Middle frontal gyrus (tissue), 1 donor: ENCODE data around the gene TBL1X.

Source experiments
- DNase-seq: peaks from one replicate; pipeline ENCODE4 v3.0.0-alpha.2; 2015; ENCODE audit warnings: low spot score; ENCODE audit errors: extremely low spot score

Gene TBL1X

GRCh38 chrX:9659571-9660195 is 194.8 kb downstream of the TBL1X start:
- no peak for DNase-seq

GRCh38 chrX:9662148-9662547 is 197.3 kb downstream of the TBL1X start:
- no peak for DNase-seq

GRCh38 chrX:9663216-9663615 is 198.4 kb downstream of the TBL1X start:
- no peak for DNase-seq

- DNase-seq, result no peak
These were observed 199.4 kb downstream of the TBL1X start for GRCh38 chrX:9664224-9664623.

- DNase-seq, result no peak
These were observed 200.3 kb downstream of the TBL1X start for GRCh38 chrX:9665113-9665512.

GRCh38 chrX:9668537-9668936 is 203.7 kb downstream of the TBL1X start:
- DNase-seq, result no peak

GRCh38 chrX:9670136-9670814 is 205.4 kb downstream of the TBL1X start:
- no peak for DNase-seq

- no peak for DNase-seq
These were observed 207.1 kb downstream of the TBL1X start for GRCh38 chrX:9671998-9672397.

- DNase-seq, result no peak
These were observed 211.4 kb downstream of the TBL1X start for GRCh38 chrX:9676306-9676705.

GRCh38 chrX:9676738-9677097 is 211.9 kb downstream of the TBL1X start:
- DNase-seq, result no peak

GRCh38 chrX:9677098-9677739 is 212.4 kb downstream of the TBL1X start:
- no peak for DNase-seq

- DNase-seq, result no peak
These were observed 213.5 kb downstream of the TBL1X start for GRCh38 chrX:9678215-9678965.

GRCh38 chrX:9681011-9681410 is 216.2 kb downstream of the TBL1X start:
- DNase-seq, result no peak

- no peak for DNase-seq
These were observed 216.6 kb downstream of the TBL1X start for GRCh38 chrX:9681422-9681821.

- no peak for DNase-seq
These were observed 217.6 kb downstream of the TBL1X start for GRCh38 chrX:9682456-9682855.

- no peak for DNase-seq
These were observed 218.0 kb downstream of the TBL1X start for GRCh38 chrX:9682861-9683260.

GRCh38 chrX:9683350-9683749 is 218.5 kb downstream of the TBL1X start:
- DNase-seq, result no peak

- DNase-seq, result no peak
These were observed 223.0 kb downstream of the TBL1X start for GRCh38 chrX:9687899-9688298.

- no peak for DNase-seq
These were observed 224.0 kb downstream of the TBL1X start for GRCh38 chrX:9688833-9689232.

GRCh38 chrX:9690046-9690445 is 225.2 kb downstream of the TBL1X start:
- no peak for DNase-seq

- DNase-seq, result no peak
These were observed 228.6 kb downstream of the TBL1X start for GRCh38 chrX:9693307-9694001.

- no peak for DNase-seq
These were observed 233.7 kb downstream of the TBL1X start for GRCh38 chrX:9698576-9698975.
